ENCODE measurements around the gene SMIM5. TPM values are rescaled to one million over a fixed set of nuclear protein-coding genes. Genes with fewer than 3 reads are reported as not detected.

Gene SMIM5
- total RNA-seq, 1 experiment from 2014 or later = 0.24 TPM

DNA sequence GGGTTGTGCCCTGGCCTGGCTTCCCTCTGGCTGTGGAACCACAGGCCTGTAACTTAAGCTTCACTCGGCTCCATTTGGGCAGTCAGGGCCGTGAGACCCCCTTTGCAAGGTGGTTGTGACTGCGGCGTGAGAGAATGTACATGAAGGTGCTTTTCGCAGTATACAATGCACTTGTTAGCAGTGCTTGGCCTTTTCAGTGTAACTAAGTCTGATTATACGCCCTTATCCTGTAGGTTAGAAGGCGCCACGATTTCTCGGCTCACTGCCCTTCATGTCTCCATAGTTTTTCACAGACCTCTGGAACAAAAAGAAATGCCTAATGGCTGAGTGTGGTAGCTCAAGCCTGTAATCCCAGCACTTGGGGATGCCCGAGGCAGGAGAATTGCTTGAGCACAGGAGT lies 47.2 kb downstream of the SMIM5 start:
- no peak overlapping the region for H3K23ac ChIP-seq (ENCODE audit: insufficient read length, low read depth, low read length)
- H3K27ac ChIP-seq (ENCODE audit: insufficient read length, low read depth, low read length) = no peak overlapping the region
- no peak overlapping the region for H2BK12ac ChIP-seq (ENCODE audit: insufficient read length, low read depth, low read length)
- H3K14ac ChIP-seq (ENCODE audit: insufficient read depth, low read length) = no peak overlapping the region
- no peak overlapping the region for H3K4ac ChIP-seq (ENCODE audit: low read depth, low read length)
- H2BK5ac ChIP-seq (ENCODE audit: insufficient read length, low read length) = no peak overlapping the region
- peaks cover 1% of the 10 kb centered on the region; the same call in 1 of the 2 replicates for H3K79me2 ChIP-seq (ENCODE audit: insufficient read depth, low read length)
- H3K56ac ChIP-seq (ENCODE audit: insufficient read length, low read depth, low read length) = no peak overlapping the region
- H3K27me3 Mint-ChIP-seq (ENCODE audit: low read depth) = no peaks in the 10 kb centered on the region
- TF ChIP-seq CTCF (conservative IDR thresholded peaks at IDR 0.05) = no peak
- H3K9ac ChIP-seq (ENCODE audit: extremely low read depth, insufficient read length, low read length) = no peak overlapping the region
- no peak overlapping the region for H4K5ac ChIP-seq (ENCODE audit: insufficient read length, low read depth, low read length)
- no peak overlapping the region for H2AFZ ChIP-seq (ENCODE audit: low read length)
- no peak overlapping the region for H3K4me3 Mint-ChIP-seq
- H3K9me3 Mint-ChIP-seq = no peaks in the 10 kb centered on the region
- H3K4me1 ChIP-seq (ENCODE audit: insufficient read depth, low read length) = no peaks in the 10 kb centered on the region
- H3K79me1 ChIP-seq (ENCODE audit: insufficient read depth, low read depth, low read length, poor library complexity, severe bottlenecking) = peaks cover 2% of the 10 kb centered on the region
- H3K36me3 Mint-ChIP-seq (ENCODE audit: insufficient read depth in 1 of 3, low read depth in 3 of 3) = peaks cover 3 to 35% (median 16%) of the 10 kb centered on the region in 3 experiments; a peak in 6 of 7 replicates
- WGBS (ENCODE audit: extremely low coverage, insufficient read length, low lambda C conversion rate) = no CpG with 5 or more reads among the region's 10 CpGs
- H4K91ac ChIP-seq (ENCODE audit: insufficient read length, low read depth, low read length) = no peak overlapping the region
- no peak overlapping the region for H2BK15ac ChIP-seq (ENCODE audit: low read depth, low read length)
- no peak overlapping the region for H3T11ph ChIP-seq (ENCODE audit: low read length)
- no peak for DNase-seq
- no peaks in the 10 kb centered on the region for H3K4me1 Mint-ChIP-seq
- H4K20me1 ChIP-seq (ENCODE audit: control insufficient read depth, insufficient read depth, insufficient read length) = no peaks in the 10 kb centered on the region
- no peak overlapping the region for H2BK20ac ChIP-seq (ENCODE audit: low read depth, low read length, poor library complexity, severe bottlenecking)
- H2AK5ac ChIP-seq (ENCODE audit: insufficient read length, low read length) = no peak overlapping the region
- H3K23me2 ChIP-seq (ENCODE audit: insufficient read length, low read depth, low read length, poor library complexity, severe bottlenecking) = no peaks in the 10 kb centered on the region
- no peak overlapping the region for H3K18ac ChIP-seq (ENCODE audit: insufficient read length, low read depth, low read length)
- H3K27ac Mint-ChIP-seq = no peak overlapping the region; a peak in 1 of 7 replicates
- no peaks in the 10 kb centered on the region for H3K9me3 ChIP-seq (ENCODE audit: control insufficient read depth, low read depth, low read length)
- no peak overlapping the region for H3K4me2 ChIP-seq (ENCODE audit: insufficient read depth, insufficient read length, low read length)
- no peak overlapping the region for H4K8ac ChIP-seq (replicated peaks; ENCODE audit: insufficient read length, low read depth, low read length)
- H2BK120ac ChIP-seq (ENCODE audit: low read depth, low read length, poor library complexity, severe bottlenecking) = no peak overlapping the region
- H3K27me3 ChIP-seq (ENCODE audit: insufficient read depth, low read length) = no peaks in the 10 kb centered on the region

All from H9 (cell line).